DOHH2 (cell line): ENCODE results near the gene HNRNPCL1.

Experiments used
- H3F3A ChIP-seq: fragments of 200-600 bp; sonication (generic), shearing (Covaris generic); 2 replicates; pipeline ENCODE4 v1.6.0; 2016; ENCODE audit warnings: antibody characterized with exemption, mild to moderate bottlenecking; ENCODE audit not compliant: control insufficient read depth, insufficient read depth
- H3K27ac ChIP-seq: fragments of 200-600 bp; sonication (generic); 2 replicates; pipeline ENCODE4 v1.5.1; 2014; ENCODE audit warnings: low read depth, mild to moderate bottlenecking, low read length, moderate library complexity
- H3K27me3 ChIP-seq: fragments of 200-600 bp; sonication (generic); 2 replicates; pipeline ENCODE4 v1.6.1; 2014; ENCODE audit warnings: mild to moderate bottlenecking, low read length, mixed read lengths; ENCODE audit not compliant: control insufficient read depth
- H3K36me3 ChIP-seq: fragments of 200-600 bp; sonication (generic); 2 replicates; pipeline ENCODE4 v1.6.1; 2014; ENCODE audit warnings: mild to moderate bottlenecking, low read length, moderate library complexity, mixed read lengths; ENCODE audit not compliant: control insufficient read depth
- H3K4me1 ChIP-seq: fragments of 200-600 bp; sonication (generic); 2 replicates; pipeline ENCODE4 v1.6.1; 2014; ENCODE audit warnings: mild to moderate bottlenecking, low read length, mixed read lengths; ENCODE audit not compliant: control insufficient read depth
- H3K4me2 ChIP-seq: fragments of 200-600 bp; sonication (generic); 2 replicates; pipeline ENCODE4 v1.6.0; 2014; ENCODE audit warnings: mild to moderate bottlenecking, low read length, moderate library complexity
- H3K4me3 ChIP-seq: fragments of 200-600 bp; sonication (generic); 2 replicates; pipeline ENCODE4 v1.5.1; 2014; ENCODE audit warnings: mild to moderate bottlenecking, low read length, mixed read lengths
- H3K79me2 ChIP-seq: fragments of 200-600 bp; sonication (generic); 2 replicates; pipeline ENCODE4 v1.6.1; 2014; ENCODE audit warnings: mild to moderate bottlenecking, low read length, mixed read lengths; ENCODE audit not compliant: control insufficient read depth
- H3K9me2 ChIP-seq: fragments of 200-600 bp; sonication (generic); replicated peaks from 2 replicates; pipeline ENCODE4 v1.6.1; 2014; ENCODE audit warnings: mild to moderate bottlenecking, low read length, mixed read lengths; ENCODE audit not compliant: control insufficient read depth
- H3K9me3 ChIP-seq: fragments of 200-600 bp; sonication (generic); 2 replicates; pipeline ENCODE4 v1.6.1; 2014; ENCODE audit warnings: antibody characterized with exemption, low read length, mixed read lengths; ENCODE audit not compliant: control insufficient read depth, insufficient read depth
- H4K20me1 ChIP-seq: fragments of 200-600 bp; sonication (generic); 2 replicates; pipeline ENCODE4 v1.6.0; 2014; ENCODE audit warnings: low read depth, mild to moderate bottlenecking, antibody characterized with exemption, low read length, moderate library complexity; ENCODE audit not compliant: control insufficient read depth, insufficient read depth
- EZH2phosphoT487 ChIP-seq: fragments of 200-600 bp; sonication (generic); IDR thresholded peaks from 2 replicates; pipeline ENCODE4 v1.6.1; 2017; ENCODE audit warnings: borderline replicate concordance, mild to moderate bottlenecking, antibody characterized with exemption, low read length, moderate library complexity, mixed read lengths
- TF ChIP-seq, protein P1 (sequence below): fragments of 200-600 bp; sonication (generic); IDR thresholded peaks from one replicate; pipeline ENCODE4 v1.5.1; 2014; ENCODE audit warnings: antibody characterized with exemption, mild to moderate bottlenecking, low read depth, low read length; ENCODE audit not compliant: poor library complexity, severe bottlenecking

The HNRNPCL1 gene

DNA sequence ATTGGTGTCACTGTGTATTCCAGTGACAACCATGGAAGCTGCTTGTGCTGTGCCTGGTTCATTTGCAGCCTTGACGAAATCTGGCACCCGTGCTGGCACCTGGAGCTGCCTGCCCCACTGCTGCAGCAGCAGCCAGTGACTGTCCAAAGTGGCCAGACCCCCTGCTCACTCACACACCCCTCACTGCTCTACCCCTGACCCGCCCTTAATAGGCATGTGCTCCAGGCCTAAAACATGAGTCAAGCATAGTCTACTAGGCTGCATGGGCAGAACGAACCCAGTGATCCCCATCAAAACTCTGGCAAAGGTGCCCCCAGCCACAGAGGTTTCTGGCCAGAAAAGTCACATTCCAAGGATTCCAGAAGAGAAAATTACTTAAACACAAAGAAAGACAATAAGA is 49.6 kb downstream of the HNRNPCL1 start:
- Histone ChIP-seq H3K27me3 (peaks cover 5% of the 10 kb centered on the region; the same call in 1 of the 2 replicates), H3K36me3 (no peaks in the 10 kb centered on the region), H4K20me1 (no peaks in the 10 kb centered on the region), H3K4me2 (no peak overlapping the region), H3K4me3 (no peak overlapping the region), H3K9me2 (no peaks in the 10 kb centered on the region), H3K4me1 (no peaks in the 10 kb centered on the region), H3K27ac (no peak overlapping the region), H3F3A (no peaks in the 10 kb centered on the region), H3K79me2 (no peaks in the 10 kb centered on the region), H3K9me3 (no peaks in the 10 kb centered on the region)
- TF ChIP-seq EZH2phosphoT487: no peak
- TF ChIP-seq, protein P1, sequence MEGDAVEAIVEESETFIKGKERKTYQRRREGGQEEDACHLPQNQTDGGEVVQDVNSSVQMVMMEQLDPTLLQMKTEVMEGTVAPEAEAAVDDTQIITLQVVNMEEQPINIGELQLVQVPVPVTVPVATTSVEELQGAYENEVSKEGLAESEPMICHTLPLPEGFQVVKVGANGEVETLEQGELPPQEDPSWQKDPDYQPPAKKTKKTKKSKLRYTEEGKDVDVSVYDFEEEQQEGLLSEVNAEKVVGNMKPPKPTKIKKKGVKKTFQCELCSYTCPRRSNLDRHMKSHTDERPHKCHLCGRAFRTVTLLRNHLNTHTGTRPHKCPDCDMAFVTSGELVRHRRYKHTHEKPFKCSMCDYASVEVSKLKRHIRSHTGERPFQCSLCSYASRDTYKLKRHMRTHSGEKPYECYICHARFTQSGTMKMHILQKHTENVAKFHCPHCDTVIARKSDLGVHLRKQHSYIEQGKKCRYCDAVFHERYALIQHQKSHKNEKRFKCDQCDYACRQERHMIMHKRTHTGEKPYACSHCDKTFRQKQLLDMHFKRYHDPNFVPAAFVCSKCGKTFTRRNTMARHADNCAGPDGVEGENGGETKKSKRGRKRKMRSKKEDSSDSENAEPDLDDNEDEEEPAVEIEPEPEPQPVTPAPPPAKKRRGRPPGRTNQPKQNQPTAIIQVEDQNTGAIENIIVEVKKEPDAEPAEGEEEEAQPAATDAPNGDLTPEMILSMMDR: no peak
